ENCODE data around the gene CC2D1B.

Gene CC2D1B

GRCh38 chr1:52341655-52342260 is 24.2 kb downstream of the CC2D1B start:
- no peak for TF ChIP-seq CTCF (IDR thresholded peaks at IDR 0.05; ENCODE audit: insufficient read depth, low read length, poor library complexity, severe bottlenecking)
- Histone ChIP-seq H3K36me3 (ENCODE audit: control insufficient read depth, insufficient read depth, low read length) (no peaks in the 10 kb centered on the region), H3K27me3 (replicated peaks; ENCODE audit: control insufficient read depth, insufficient read depth, low read length) (no peaks in the 10 kb centered on the region), H3K4me3 (replicated peaks; ENCODE audit: low read depth, low read length) (no peak overlapping the region)
- DNase-seq (ENCODE audit: extremely low read depth, insufficient read length): no peak

DNA sequence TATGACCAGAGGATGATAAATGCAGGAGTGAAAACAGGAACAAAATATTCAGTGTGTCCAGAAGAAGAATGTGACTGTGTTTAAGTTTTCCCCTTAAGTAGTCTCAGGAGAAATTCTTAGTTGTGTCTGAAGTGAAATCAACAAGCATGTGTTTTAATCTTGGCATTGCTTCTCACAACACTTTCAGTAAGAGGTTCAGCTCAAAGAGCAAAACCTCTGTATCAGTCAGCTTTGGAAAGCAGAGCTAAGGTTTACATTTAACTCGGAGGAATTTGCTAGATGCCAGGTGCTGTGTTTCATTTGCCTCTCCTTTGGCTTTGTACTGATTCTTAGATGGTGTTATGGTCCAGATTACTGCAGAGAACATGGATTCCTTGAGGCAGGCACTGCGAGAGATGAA is 28.6 kb downstream of the CC2D1B start:
- Histone ChIP-seq H3K4me3 (replicated peaks; ENCODE audit: low read depth, low read length) (no peak overlapping the region), H3K36me3 (ENCODE audit: control insufficient read depth, insufficient read depth, low read length) (no peaks in the 10 kb centered on the region), H3K27me3 (replicated peaks; ENCODE audit: control insufficient read depth, insufficient read depth, low read length) (no peaks in the 10 kb centered on the region)
- no peak for TF ChIP-seq CTCF (IDR thresholded peaks at IDR 0.05; ENCODE audit: insufficient read depth, low read length, poor library complexity, severe bottlenecking)
- no peak for DNase-seq (ENCODE audit: extremely low read depth, insufficient read length)

- DNase-seq (ENCODE audit: extremely low read depth, insufficient read length): no peak
- no peak for TF ChIP-seq CTCF (IDR thresholded peaks at IDR 0.05; ENCODE audit: insufficient read depth, low read length, poor library complexity, severe bottlenecking)
- Histone ChIP-seq H3K4me3 (replicated peaks; ENCODE audit: low read depth, low read length) (no peak overlapping the region), H3K36me3 (ENCODE audit: control insufficient read depth, insufficient read depth, low read length) (no peaks in the 10 kb centered on the region), H3K27me3 (replicated peaks; ENCODE audit: control insufficient read depth, insufficient read depth, low read length) (no peaks in the 10 kb centered on the region)
These were observed 31.0 kb downstream of the CC2D1B start for GRCh38 chr1:52334906-52335528.

DNA sequence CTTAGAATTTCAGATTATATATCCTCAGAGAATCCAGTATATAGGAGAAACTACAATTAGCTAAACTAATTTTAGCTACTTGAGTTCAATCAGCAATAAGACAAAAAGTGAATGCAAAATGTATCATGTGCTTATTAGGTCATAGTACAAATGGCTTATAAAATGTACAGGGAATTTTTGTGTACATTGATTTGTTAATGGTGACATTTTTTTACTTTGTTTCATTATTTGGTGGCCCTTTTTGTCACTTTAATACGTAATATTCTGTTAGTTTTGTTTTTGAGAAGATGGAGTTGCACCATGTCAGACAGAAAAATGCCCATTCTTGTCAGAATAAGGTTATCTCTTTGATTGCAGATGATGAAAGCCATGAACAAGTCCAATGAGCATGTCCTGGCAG is 33.6 kb downstream of the CC2D1B start:
- no peaks in the 10 kb centered on the region for H3K27me3 ChIP-seq (replicated peaks; ENCODE audit: control insufficient read depth, insufficient read depth, low read length)
- H3K36me3 ChIP-seq (ENCODE audit: control insufficient read depth, insufficient read depth, low read length): no peaks in the 10 kb centered on the region
- H3K4me3 ChIP-seq (replicated peaks; ENCODE audit: low read depth, low read length): no peak overlapping the region
- TF ChIP-seq CTCF (IDR thresholded peaks at IDR 0.05; ENCODE audit: insufficient read depth, low read length, poor library complexity, severe bottlenecking): no peak
- no peak for DNase-seq (ENCODE audit: extremely low read depth, insufficient read length)

- Histone ChIP-seq H3K4me3 (replicated peaks; ENCODE audit: low read depth, low read length) (no peak overlapping the region), H3K36me3 (ENCODE audit: control insufficient read depth, insufficient read depth, low read length) (no peaks in the 10 kb centered on the region), H3K27me3 (replicated peaks; ENCODE audit: control insufficient read depth, insufficient read depth, low read length) (no peaks in the 10 kb centered on the region)
- TF ChIP-seq CTCF (IDR thresholded peaks at IDR 0.05; ENCODE audit: insufficient read depth, low read length, poor library complexity, severe bottlenecking): no peak
- DNase-seq (ENCODE audit: extremely low read depth, insufficient read length): no peak
These were observed 37.4 kb downstream of the CC2D1B start for GRCh38 chr1:52328615-52329014.

Measured in GM06990 (cell line).